GM12873 (cell line): Measurements from ENCODE around the gene LRRC8A.

Source experiments
- CTCF ChIP-seq: IDR thresholded peaks from 2 replicates; pipeline ENCODE4 v1.5.1; 2012; ENCODE audit warnings: low read depth, mild to moderate bottlenecking, moderate library complexity, low read length, control low read depth; ENCODE audit not compliant: insufficient read depth; ENCODE audit errors: missing control alignments

Gene LRRC8A

GRCh38 chr9:128902351-128903078 lies 20.6 kb downstream of the LRRC8A start:
- TF ChIP-seq CTCF, result no peak

- no peak for TF ChIP-seq CTCF
These were observed 21.1 kb downstream of the LRRC8A start for GRCh38 chr9:128903079-128903461.

GRCh38 chr9:128903871-128904620 lies 22.1 kb downstream of the LRRC8A start:
- no peak for TF ChIP-seq CTCF

GRCh38 chr9:128905964-128906363 lies 24.0 kb downstream of the LRRC8A start:
- no peak for TF ChIP-seq CTCF

- no peak for TF ChIP-seq CTCF
These were observed 24.8 kb downstream of the LRRC8A start for GRCh38 chr9:128906741-128907140.

- TF ChIP-seq CTCF, result no peak
These were observed 26.4 kb downstream of the LRRC8A start for GRCh38 chr9:128908372-128908771.

- TF ChIP-seq CTCF, result no peak
These were observed 27.9 kb downstream of the LRRC8A start for GRCh38 chr9:128909859-128910258.
